CMK (cell line): ENCODE measurements around the gene MIOS.
"Not testable (repeated sequence)": the region's sequence is repeated elsewhere in the genome, so short reads cannot be mapped to it uniquely, and the experiment has no call there.

Experiments used
- DNase-seq: peaks from one replicate; pipeline ENCODE4 v3.0.0-alpha.2; 2010; ENCODE audit warnings: low read depth

The MIOS gene

DNA sequence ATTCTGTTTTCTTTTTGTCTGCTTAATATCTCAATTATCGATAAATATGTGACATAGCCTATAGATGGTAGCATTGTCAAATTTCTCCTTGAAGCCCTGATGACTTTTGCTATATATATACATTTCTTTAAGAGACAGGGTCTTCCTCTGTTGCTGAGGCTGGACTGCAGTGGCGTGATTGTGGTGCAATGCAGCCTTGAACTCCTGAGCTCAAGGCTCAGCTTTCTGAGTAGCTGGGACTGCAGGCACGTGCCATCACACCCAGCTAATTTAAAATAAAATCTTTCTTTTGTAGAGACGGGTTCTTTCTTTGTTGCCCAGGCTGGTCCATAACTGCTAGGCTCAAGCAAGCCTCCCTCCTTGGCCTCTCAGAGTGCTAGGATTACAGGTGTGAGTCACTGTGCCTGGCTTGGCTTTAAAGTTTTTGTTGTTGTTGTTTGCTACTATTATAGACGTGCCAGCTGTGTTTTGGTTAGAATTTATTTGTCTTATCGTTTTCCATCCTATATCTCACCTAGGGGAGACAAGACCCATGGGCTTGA is 80.9 kb downstream of the MIOS start:
- DNase-seq = no peak

- no peak for DNase-seq
Observed at GRCh38 chr7:7650682-7651206, 84.1 kb downstream of the MIOS start.

GRCh38 chr7:7651479-7651878 is 84.8 kb downstream of the MIOS start:
- DNase-seq = no peak

GRCh38 chr7:7652798-7653540 is 86.3 kb downstream of the MIOS start:
- DNase-seq = no peak

DNA sequence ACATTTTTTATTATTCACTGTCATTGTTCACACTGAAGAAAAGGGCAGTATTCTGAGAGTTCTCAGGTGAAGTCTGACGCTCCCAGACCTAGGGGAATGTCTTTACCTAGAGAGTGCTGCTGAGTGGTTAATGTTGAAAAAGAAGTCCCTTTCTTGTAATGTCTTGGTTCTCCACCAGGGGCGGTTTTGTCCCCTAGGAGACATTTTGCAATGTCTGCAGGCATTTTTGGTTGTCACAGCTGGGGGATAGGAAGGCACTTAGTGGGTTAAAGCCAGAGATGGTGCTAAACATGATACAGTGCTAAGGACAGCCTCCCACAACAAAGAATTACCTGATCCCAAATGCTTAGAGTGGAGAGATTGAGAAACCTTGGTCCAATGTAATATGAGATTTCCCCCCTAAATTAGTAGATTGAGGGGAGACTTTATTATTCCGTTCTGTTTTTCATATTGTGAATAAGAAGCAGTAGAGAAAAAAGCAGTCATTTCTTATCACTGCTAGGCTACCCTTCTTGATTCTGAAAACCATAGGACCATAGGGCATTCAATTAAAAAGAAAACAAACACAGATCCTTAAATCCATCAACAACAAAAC is 87.0 kb downstream of the MIOS start:
- no peak for DNase-seq

DNA sequence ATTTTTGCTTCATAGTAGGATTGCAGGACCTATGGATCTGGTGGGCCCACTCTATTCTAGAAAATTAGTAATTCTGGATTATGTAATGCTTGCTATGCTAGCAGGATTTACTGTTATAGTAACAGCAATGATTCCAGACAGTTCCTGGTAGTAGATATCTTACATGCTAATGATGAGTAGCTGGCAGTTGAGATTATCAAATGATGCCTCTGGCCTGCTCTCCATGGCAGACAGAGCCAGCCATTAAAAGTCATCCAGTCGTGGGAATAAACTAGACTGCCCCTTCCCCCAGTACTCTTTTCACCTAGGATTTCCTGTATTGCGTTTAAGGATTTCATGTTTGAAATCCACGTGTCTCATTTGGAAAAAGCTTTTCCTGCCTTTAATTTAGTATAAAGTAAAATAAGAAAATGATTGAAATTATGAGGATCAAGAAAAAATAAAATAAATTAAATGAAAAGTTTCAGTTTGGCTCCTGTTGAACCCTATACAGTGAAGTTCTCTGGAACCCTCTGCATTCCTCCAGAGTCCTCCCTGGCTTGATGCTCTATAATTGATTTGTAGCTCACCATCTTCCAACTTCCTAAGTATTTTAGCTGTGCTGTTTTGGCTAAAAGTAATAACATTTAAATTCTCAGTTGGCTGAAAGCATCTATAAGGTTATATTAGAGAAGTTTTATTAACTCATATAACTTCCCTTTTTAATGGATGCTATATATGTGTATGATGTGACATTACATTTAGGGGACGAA is 88.5 kb downstream of the MIOS start:
- DNase-seq = no peak

DNA sequence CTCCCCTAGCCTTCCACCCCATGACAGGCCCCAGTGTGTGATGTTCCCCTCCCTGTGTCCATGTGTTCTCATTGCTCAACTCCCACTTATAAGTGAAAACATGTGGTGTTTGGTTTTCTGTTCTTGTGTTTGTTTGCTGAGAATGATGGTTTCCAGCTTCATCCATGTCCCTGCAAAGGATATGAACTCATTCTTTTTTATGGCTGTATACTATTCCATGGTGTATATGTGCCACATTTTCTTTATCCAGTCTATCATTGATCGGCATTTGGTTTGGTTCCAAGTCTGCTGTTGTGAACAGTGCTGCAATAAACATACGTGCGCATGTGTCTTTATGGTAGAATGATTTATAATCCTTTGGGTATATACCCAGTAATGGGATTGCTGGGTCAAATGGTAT is 89.8 kb downstream of the MIOS start:
- DNase-seq = not testable (repeated sequence)
